ENCODE measurements around the gene IRGC.

IRGC gene

DNA sequence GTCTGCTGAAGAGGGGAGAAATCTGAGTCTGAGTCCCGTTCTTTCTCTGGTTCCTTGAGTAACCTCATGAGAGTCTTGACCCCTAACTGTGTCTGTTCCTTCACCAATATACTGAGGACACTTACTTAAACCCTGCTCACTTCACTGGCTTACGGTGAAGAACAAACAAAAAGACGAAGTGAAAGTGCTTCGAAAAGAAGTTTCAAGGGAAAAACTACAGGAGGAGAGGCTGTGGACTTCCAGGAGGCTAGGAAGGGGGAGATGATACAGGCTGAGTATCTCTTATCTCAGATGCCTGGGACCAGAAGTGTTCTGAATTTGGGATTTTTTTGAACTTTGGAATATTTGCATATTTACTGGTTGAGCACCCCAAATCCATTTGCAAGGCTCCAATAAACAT is 32.8 kb downstream of the IRGC start:
- Histone ChIP-seq H3K36me3 (peaks cover 47% of the 10 kb centered on the region), H3K27ac (no peak overlapping the region), H3K9me3 (no peaks in the 10 kb centered on the region), H3K27me3 (no peaks in the 10 kb centered on the region), H3K4me1 (ENCODE audit: control insufficient read depth in 1 of 2, insufficient read depth in 1 of 2, low read depth in 1 of 2, low read length in 1 of 2) (peaks cover 16 to 17% of the 10 kb centered on the region in 2 experiments), H3K4me3 (ENCODE audit: low read depth in 1 of 2, low read length in 1 of 2) (no peak overlapping the region)
- TF ChIP-seq, protein P1, sequence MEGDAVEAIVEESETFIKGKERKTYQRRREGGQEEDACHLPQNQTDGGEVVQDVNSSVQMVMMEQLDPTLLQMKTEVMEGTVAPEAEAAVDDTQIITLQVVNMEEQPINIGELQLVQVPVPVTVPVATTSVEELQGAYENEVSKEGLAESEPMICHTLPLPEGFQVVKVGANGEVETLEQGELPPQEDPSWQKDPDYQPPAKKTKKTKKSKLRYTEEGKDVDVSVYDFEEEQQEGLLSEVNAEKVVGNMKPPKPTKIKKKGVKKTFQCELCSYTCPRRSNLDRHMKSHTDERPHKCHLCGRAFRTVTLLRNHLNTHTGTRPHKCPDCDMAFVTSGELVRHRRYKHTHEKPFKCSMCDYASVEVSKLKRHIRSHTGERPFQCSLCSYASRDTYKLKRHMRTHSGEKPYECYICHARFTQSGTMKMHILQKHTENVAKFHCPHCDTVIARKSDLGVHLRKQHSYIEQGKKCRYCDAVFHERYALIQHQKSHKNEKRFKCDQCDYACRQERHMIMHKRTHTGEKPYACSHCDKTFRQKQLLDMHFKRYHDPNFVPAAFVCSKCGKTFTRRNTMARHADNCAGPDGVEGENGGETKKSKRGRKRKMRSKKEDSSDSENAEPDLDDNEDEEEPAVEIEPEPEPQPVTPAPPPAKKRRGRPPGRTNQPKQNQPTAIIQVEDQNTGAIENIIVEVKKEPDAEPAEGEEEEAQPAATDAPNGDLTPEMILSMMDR (IDR thresholded peaks at IDR 0.05), result no peak

DNA sequence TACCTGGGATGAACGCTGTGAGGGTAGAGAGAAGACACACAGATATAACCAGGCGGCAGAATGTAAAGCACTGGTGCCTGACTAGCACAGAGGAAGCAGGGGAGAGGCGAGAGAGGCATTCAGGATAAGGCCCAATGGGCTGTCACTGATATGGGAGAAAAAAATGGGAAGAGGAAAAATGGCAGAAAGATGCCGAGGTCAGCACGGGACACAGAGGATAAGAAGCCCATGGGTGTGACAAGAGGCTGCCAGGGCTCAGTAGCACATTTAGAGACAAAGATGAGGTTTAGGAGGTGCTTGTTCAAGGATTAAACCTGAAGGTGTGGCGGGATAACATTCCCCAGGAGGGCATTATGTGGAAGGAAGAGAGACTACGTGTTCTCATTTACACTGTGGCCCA is 33.3 kb downstream of the IRGC start:
- Histone ChIP-seq H3K9me3 (no peaks in the 10 kb centered on the region), H3K36me3 (peaks cover 47% of the 10 kb centered on the region), H3K4me3 (ENCODE audit: low read depth in 1 of 2, low read length in 1 of 2) (no peak overlapping the region), H3K4me1 (ENCODE audit: control insufficient read depth in 1 of 2, insufficient read depth in 1 of 2, low read depth in 1 of 2, low read length in 1 of 2) (peaks cover 20 to 21% of the 10 kb centered on the region in 2 experiments), H3K27me3 (no peaks in the 10 kb centered on the region), H3K27ac (no peak overlapping the region)
- TF ChIP-seq, protein P1 (IDR thresholded peaks at IDR 0.05), result no peak

DNA sequence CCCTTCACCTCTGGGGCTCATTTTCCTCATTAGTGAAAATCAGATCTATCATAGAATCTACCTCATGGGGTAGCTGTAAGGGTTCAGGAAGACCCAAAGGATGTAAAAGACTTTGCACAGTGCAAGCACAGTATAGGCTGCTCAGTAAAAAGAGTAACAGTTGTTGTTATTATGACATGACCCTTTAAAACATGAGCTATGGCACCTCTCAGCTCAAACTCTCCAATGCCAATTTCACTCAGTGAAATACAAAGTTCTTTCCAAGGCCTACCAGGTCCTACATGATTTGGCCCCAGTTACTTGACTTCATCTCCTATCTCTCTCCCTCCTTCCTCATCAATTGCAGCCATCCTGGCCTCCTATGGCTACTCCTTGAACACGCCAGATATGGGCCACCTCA is 34.0 kb downstream of the IRGC start:
- Histone ChIP-seq H3K4me1 (ENCODE audit: control insufficient read depth in 1 of 2, insufficient read depth in 1 of 2, low read depth in 1 of 2, low read length in 1 of 2) (peaks cover 17 to 22% of the 10 kb centered on the region in 2 experiments), H3K27me3 (no peaks in the 10 kb centered on the region), H3K27ac (no peak overlapping the region), H3K9me3 (no peaks in the 10 kb centered on the region), H3K36me3 (peaks cover 47% of the 10 kb centered on the region), H3K4me3 (ENCODE audit: low read depth in 1 of 2, low read length in 1 of 2) (no peak overlapping the region)
- TF ChIP-seq, protein P1 (IDR thresholded peaks at IDR 0.05), result no peak

DNA sequence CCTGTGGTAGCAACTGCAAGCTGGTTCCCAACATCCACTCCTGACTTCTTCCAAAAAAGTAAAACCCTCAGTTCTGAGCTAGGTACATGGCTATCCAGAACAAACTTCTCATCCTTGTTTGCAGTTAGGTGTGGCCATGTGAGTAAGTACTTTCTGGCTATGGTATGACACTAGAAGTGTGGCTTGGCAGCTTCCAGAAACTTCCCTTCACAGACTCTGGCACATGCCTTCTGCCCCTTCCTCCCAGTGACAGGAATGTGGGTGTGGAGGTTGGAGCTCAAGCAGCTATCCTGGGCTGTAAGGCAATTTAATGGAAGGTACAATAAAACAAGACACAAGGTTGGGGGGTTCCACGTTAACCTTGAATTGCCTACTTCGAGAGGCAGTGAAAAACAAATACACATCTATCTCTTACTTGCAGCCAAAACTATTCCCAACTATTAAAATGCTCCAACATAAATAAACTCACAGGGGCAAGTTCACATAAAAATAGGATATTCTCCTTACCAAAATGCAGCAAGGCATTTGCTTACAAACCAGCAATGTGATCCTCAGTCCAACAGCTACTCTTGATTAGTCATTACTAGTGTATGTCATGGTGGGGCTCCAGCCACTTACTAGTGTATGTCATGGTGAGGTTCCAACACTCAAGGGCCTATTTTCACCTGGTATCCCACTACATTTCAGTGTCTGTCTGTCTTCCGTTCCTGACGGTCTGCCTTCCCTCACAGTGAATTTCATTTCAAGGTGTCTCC is 35.8 kb downstream of the IRGC start:
- Histone ChIP-seq H3K4me1 (ENCODE audit: control insufficient read depth in 1 of 2, insufficient read depth in 1 of 2, low read depth in 1 of 2, low read length in 1 of 2) (peaks cover 25 to 28% of the 10 kb centered on the region in 2 experiments), H3K9me3 (no peaks in the 10 kb centered on the region), H3K27ac (no peak overlapping the region), H3K4me3 (ENCODE audit: low read depth in 1 of 2, low read length in 1 of 2) (no peak overlapping the region), H3K36me3 (peaks cover 41% of the 10 kb centered on the region), H3K27me3 (no peaks in the 10 kb centered on the region)
- TF ChIP-seq, protein P1 (IDR thresholded peaks at IDR 0.05), result no peak

DNA sequence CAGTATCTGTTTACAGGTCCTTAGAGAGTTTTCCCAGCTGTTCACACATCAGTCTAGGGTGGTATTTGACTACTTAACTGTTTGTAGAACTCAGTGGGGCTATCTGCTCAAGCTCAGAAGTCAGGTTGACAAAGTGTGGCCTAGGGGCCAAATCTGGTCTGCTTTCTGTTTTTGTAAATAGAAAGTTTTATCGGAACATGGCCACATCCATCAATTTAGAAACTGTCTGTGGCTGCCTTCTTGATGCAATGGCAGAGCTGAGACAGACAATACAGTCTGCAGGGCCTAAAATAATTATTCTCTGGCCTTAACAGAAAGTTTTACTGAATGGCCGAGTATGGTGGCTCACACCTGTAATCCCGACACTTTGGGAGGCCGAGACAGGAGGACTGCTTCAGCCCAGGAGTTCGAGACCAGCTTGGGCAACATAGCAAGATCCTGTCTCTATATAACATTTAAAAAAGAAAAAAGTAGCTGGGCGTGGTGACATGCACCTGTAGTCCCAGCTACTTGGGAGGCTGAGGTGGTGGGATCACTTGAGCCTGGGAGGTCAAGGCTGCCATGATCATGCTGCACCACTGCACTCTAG is 36.5 kb downstream of the IRGC start:
- peaks cover 25 to 28% of the 10 kb centered on the region in 2 experiments for H3K4me1 ChIP-seq (ENCODE audit: control insufficient read depth in 1 of 2, insufficient read depth in 1 of 2, low read depth in 1 of 2, low read length in 1 of 2)
- H3K4me3 ChIP-seq (ENCODE audit: low read depth in 1 of 2, low read length in 1 of 2), result no peak overlapping the region
- no peaks in the 10 kb centered on the region for H3K9me3 ChIP-seq
- H3K27ac ChIP-seq, result no peak overlapping the region
- H3K36me3 ChIP-seq, result peaks cover 33% of the 10 kb centered on the region
- no peaks in the 10 kb centered on the region for H3K27me3 ChIP-seq
- TF ChIP-seq, protein P1 (IDR thresholded peaks at IDR 0.05), result no peak

Measured in neutrophil (primary cell).